ENCODE data around the gene ZNG1F.
"Not testable (repeated sequence)": the region's sequence is repeated elsewhere in the genome, so short reads cannot be mapped to it uniquely, and the experiment has no call there.

DNA sequence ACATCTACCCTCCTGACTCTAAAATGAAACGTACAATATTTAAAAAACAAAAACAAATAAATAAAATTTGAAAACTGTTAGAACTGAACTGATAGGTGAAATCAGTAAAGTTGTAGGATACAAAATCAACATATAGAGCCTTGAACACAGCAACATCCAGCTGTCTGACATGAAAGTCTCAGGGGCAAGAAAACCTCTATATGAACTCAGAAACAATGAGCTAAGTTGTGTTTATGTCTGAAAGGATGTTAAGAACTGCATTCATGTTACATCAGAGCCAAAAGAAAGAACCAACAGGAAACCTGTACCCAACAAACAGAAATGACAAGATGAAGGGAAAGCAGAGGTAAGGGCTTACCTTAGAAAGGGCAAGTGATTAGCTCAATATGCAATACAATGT, 102.4 kb downstream of the ZNG1F start:
- TF ChIP-seq, protein P1, sequence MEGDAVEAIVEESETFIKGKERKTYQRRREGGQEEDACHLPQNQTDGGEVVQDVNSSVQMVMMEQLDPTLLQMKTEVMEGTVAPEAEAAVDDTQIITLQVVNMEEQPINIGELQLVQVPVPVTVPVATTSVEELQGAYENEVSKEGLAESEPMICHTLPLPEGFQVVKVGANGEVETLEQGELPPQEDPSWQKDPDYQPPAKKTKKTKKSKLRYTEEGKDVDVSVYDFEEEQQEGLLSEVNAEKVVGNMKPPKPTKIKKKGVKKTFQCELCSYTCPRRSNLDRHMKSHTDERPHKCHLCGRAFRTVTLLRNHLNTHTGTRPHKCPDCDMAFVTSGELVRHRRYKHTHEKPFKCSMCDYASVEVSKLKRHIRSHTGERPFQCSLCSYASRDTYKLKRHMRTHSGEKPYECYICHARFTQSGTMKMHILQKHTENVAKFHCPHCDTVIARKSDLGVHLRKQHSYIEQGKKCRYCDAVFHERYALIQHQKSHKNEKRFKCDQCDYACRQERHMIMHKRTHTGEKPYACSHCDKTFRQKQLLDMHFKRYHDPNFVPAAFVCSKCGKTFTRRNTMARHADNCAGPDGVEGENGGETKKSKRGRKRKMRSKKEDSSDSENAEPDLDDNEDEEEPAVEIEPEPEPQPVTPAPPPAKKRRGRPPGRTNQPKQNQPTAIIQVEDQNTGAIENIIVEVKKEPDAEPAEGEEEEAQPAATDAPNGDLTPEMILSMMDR (IDR thresholded peaks at IDR 0.05): not testable (repeated sequence)
- TF ChIP-seq POLR2A (IDR thresholded peaks at IDR 0.05): not testable (repeated sequence)

Data from heart left ventricle (tissue), 13 donors.